Activated CD8-positive, alpha-beta memory T cell treated with anti-CD3 and anti-CD28 coated beads for 36 hours (primary cell): ENCODE data around the gene ADGRG1. TPM values are rescaled to one million over a fixed set of nuclear protein-coding genes. Genes with fewer than 3 reads are reported as not detected.
"Not testable (repeated sequence)": the region's sequence is repeated elsewhere in the genome, so short reads cannot be mapped to it uniquely, and the experiment has no call there.

Source experiments
- CTCF ChIA-PET: fragments of 350-600 bp; sonication (Branson Sonifier 250); formaldehyde crosslinking; loops from one replicate; lab custom pipeline; 2021; ENCODE audit warnings: antibody characterized with exemption; lab: Charles Lee
- POLR2A ChIA-PET: fragments of 350-600 bp; sonication (Branson Sonifier 250); formaldehyde crosslinking; loops from one replicate; lab custom pipeline; 2021; ENCODE audit warnings: antibody characterized with exemption; lab: Charles Lee
- total RNA-seq, 2 experiments: library from RNA; stranded (reverse); gene quantifications; one replicate each; pipeline ENCODE4 v1.2.3, GENCODE V29; 2021

Gene ADGRG1
- total RNA-seq = 10 to 100 TPM; 21.0 to 23.0 TPM

DNA sequence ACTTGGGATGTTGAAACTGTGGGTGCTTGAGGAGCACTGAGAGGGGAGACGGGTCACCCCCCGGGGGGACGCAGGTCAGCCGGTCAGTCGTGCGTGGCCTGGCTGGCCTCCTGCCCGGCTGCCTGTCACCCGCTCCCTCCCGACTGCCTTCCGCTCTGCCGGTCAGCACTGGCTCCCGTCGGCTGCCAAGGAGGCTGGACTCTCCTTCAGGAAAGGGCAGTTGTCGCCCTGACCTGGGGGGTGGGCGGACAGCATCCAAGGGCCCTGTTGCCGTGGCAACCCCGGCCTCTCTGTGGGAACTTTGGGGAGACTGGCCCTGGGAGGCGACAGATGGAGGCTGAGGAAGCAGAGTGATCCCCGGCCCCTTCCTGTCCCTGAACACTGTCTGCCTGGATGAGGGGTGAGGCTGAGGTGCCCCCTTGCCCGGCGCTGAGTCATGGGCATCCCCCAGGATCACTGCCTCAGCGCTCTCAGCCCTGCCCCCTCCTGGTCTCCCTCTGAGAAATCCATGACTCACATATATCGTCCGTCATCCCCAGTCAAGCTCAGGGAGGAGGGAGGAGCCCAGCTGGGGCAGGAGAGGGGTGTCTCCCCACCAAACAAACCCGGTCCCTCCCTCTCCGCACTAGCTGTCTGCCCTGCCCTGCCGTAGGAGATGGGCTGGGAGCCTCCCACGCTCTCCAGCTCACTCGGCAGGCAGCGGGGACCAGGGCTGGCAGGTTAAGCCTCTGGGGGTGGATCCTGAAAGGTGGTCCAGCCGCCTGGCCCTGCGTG, at the start of gene ADGRG1:
ADGRG1 (plus strand) TSS at position 623 of the 774 bp plus-strand sequence. CDS start 21,658 bp downstream, outside the sequence.
- ChIA-PET POLR2A (no interaction called here), CTCF (interaction anchor here (0.6 to 2.2 kb wide), 8 partner anchors 14 to 53 kb away, joined by 3 to 7 read pairs (median 4); no protein-coding TSS in a partner anchor)

DNA sequence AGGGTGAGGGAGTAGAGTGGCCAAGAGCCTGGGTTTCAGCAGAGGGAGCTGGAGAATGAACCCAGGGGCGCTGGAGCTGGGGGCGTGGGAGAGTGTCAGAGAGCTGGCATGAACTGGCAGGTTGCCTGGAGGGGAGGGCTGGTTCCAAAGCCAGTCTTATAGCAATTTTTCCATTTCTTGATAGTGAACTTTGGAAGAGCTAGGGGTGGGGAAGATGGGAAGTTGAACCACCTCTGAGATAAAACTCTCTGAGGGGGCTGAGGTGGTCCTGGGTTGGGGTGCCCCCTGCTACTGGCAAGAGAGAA, 49.1 kb upstream of the ADGRG1 start:
- ChIA-PET POLR2A (interaction anchor here (1.0 to 1.3 kb wide), 2 partner anchors 10 to 36 kb away, joined by 3 to 7 read pairs; no protein-coding TSS in a partner anchor), CTCF (interaction anchor here (4.2 to 10.1 kb wide), 3 partner anchors 11 to 70 kb away, joined by 28 to 149 read pairs (median 77); no protein-coding TSS in a partner anchor)

DNA sequence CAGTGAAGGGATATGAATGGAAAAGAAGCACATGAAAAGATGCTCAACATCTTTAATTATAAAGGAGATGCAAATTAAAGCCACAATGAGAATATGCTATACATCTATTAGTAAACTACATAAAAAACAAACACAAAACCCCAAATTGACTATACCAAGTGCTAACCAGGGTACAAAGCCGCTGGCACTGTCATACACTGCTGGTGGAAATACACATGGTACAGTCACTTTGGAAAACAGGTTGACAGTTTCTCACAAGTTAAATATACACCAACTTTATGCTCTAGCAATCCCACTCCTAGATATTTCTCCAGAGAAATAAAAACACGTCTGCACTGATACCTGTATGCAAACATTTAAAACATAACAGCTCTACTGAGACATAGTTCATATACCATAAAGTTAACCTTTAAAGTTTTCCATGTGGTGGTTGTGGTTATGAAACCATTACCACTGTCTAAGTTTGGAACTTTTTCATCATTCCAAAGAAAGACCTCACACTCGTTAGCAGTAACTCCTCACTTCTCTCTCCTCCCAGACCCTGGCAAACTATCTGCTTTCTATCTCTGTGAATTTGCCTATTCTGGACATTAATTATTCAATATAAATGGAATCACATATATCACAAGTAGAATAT, 43.3 kb upstream of the ADGRG1 start:
- ChIA-PET POLR2A (interaction anchor here (0.7 kb wide), 1 partner anchor 70 kb away, joined by 7 read pairs; no protein-coding TSS in a partner anchor), CTCF (interaction anchor here (0.5 to 16.5 kb wide), 6 partner anchors 8 to 109 kb away, joined by 3 to 145 read pairs (median 5); no protein-coding TSS in a partner anchor)

DNA sequence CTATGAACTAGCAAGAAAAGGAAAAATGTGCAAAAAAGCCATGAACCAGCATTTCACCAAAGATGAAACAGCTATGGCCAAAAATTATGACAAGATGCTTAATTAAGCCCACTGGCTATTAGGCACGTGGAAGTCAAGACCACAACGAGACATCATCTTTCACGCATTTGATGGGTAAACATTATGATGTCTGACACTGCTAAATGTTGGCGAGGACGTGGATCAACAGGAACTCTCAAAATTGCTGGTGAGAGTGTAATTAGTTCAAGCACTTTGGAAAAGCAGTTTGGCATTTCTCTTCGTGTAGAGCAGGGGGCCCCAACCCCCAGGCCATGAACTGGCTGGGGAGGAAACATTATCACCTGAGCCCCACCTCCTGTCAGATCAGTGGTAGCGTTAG, 39.6 kb upstream of the ADGRG1 start:
- POLR2A ChIA-PET = interaction anchor here (4.5 kb wide), 2 partner anchors 13 to 21 kb away, joined by 31 to 63 read pairs; no protein-coding TSS in a partner anchor

DNA sequence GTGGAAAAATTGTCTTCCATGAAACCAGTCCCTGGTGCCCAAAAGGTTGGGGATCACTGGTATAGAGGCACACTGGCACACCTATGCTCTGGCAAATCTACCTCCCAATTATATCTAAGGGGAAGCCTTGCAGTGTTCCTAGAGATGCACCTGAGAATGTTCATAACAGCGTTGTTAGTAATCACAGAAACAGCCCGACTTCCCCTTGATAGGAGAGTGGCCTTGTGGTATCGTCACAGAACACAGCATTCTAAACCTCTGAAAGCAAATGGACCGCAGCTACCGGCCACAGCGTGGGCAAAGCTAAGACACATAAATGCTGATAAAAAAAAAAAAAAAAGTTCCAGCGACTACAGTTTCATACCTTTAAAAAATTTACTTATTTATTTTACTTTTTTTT, 39.1 kb upstream of the ADGRG1 start:
- POLR2A ChIA-PET = interaction anchor here (0.6 to 4.5 kb wide), 6 partner anchors 10 to 425 kb away, joined by 3 to 63 read pairs (median 8); partner anchors contain the start of gene KATNB1

More for the DNA sequence above, 39.6 kb upstream of the ADGRG1 start:
- CTCF ChIA-PET = interaction anchor here (0.7 to 16.5 kb wide), 7 partner anchors 11 to 76 kb away, joined by 3 to 145 read pairs (median 44); partner anchors contain the start of gene ADGRG5

DNA sequence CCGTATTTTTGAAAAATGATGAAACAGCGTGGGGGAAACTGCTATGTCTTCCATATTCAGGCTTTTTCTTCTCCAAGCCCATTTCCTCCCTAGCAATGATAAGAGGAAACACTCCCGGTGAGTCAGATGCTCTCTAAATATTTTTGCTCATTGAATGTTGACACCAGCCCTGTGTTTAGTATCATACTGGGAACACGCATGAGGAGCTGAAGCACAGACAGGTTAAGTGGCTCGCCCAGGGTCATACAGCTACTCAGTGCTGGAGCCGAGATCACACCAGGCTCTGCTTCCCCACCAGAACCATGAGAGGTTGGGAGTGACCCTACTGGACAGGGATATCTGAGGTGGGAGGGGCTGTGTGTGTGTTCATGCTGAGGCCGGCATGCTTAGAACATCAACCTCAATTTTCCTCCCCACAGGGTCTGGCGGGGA, 37.8 kb upstream of the ADGRG1 start:
- POLR2A ChIA-PET = interaction anchor here (0.6 to 4.5 kb wide), 7 partner anchors 9 to 54 kb away, joined by 3 to 63 read pairs (median 5); partner anchors contain the start of gene CCDC102A
- CTCF ChIA-PET = interaction anchor here (0.6 to 16.5 kb wide), 21 partner anchors 9 to 286 kb away, joined by 3 to 145 read pairs (median 4); partner anchors contain the start of genes ADGRG5, CCDC102A and KATNB1

More for the DNA sequence above, 39.1 kb upstream of the ADGRG1 start:
- CTCF ChIA-PET = interaction anchor here (0.6 to 16.5 kb wide), 11 partner anchors 11 to 402 kb away, joined by 3 to 145 read pairs (median 5); partner anchors contain the start of genes ADGRG5 and KATNB1

DNA sequence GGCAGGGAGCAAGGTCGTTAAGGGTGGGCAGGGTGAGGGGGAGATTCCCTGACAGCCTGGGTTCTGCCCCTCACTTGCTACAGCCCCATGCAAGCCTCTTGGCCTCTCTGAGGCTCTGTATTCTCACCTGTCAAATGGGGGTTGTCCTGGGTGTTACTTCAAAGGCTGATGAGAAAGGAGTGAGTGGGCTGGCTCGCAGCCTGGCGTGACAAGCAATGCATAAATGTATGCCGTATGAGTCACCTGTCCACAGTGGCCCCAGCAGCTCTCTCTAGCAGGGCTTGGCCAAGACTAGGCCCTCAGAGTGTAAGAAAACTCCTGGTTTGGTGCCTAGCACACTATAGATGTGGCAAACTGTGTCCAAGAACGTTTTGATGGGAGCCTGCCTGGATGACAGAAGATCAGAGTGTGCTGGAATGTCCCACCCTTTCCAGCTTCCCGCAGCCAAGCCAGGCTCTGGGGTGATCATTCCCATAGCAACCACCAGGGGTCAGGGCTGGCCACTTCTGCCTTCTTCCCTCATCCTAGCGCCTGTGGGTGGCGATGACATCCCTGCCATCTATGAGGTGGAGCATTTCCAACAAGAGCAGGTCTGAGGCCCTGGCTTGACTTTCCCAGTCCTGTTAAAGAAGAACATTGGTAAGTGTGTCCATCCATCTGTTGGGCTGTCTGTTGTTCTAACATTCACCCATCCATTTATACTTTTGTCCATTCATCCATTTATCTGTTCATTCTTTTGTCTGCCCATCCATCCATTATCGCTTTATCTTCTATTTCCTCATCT, 37.2 kb upstream of the ADGRG1 start:
- ChIA-PET CTCF (interaction anchor here (0.6 to 16.5 kb wide), 22 partner anchors 9 to 285 kb away, joined by 3 to 145 read pairs (median 4); partner anchors contain the start of genes ADGRG5, CCDC102A and KATNB1), POLR2A (interaction anchor here (0.6 to 4.5 kb wide), 8 partner anchors 9 to 55 kb away, joined by 3 to 63 read pairs (median 4); partner anchors contain the start of gene CCDC102A)

DNA sequence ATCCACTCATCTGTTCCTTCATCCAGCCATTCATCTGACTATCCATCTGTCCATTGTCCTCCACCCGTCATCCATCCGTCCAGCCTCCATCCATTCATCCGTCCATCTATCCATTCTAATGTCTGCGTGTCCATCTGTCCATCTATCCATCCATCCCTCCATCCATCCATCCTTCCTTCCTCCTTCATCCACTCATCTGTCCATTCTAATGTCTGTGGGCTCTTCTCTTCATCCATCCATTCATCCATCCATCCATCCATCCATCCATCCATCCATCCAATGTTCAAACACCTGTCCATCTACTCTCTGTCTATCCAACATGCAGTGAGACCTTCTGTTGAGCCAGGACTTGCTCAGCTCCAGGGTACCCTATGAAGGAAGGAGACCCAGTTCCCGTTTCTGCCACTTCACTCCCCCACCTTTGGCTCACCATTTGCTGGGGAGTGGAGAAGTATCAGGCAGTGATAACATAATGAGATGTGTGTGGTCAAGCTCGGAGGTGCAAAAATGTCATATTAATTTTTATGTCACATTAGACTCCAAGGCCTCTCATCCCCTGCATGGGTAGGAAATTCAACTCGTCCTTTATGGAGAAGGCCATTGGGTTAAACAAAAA, 36.5 kb upstream of the ADGRG1 start:
- CTCF ChIA-PET = interaction anchor here (1.0 to 16.5 kb wide), 9 partner anchors 10 to 57 kb away, joined by 3 to 145 read pairs (median 9); partner anchors contain the start of gene CCDC102A

DNA sequence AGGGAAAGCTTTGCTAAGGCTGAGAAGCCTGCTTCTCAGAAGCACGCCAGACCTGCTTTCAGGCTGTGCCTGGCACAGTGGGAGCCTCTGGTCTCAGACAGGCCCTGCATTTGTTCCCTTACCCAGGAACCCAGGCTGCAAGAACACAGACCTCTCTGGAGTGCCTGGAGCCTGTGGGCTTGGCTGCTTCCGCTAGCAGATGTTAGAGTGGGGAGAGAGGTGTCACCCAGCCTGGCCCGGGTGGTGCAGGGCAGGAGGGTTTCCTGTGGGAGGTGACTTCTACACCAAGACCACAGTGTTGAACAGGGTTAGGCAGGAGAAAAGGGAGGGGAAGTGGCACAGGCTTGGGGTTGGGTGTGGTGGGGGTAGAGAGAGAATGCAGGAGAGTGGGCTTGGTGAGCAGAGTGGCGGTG, 35.8 kb upstream of the ADGRG1 start:
- POLR2A ChIA-PET = interaction anchor here (0.9 to 4.5 kb wide), 5 partner anchors 9 to 56 kb away, joined by 3 to 63 read pairs (median 7); partner anchors contain the start of gene CCDC102A
- CTCF ChIA-PET = interaction anchor here (1.0 to 16.5 kb wide), 8 partner anchors 10 to 56 kb away, joined by 3 to 145 read pairs (median 26); partner anchors contain the start of gene CCDC102A

More for the DNA sequence above, 36.5 kb upstream of the ADGRG1 start:
- POLR2A ChIA-PET = interaction anchor here (0.9 to 4.5 kb wide), 4 partner anchors 9 to 23 kb away, joined by 3 to 63 read pairs (median 19); no protein-coding TSS in a partner anchor

DNA sequence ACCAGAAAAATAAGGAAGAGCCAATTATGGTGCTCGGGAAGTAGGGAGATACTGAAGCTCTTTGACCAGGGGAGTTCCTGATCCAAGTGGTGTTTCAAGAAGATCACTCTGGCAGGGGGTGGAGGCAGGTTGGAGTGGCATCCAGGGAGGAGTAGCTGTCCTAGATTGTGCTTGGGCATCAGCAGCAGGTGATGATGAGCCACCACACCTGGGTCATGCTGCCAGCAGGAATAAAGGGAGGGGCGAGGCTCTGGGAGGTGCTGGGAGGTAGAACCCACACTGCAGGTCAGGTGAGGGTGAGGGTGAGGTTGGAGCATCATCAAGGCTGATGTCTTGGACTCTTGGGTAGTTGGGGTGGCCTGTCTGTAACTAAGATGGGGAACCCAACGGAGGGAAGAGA, 35.4 kb upstream of the ADGRG1 start:
- POLR2A ChIA-PET = interaction anchor here (1.5 to 4.5 kb wide), 3 partner anchors 9 to 56 kb away, joined by 4 to 63 read pairs (median 31); partner anchors contain the start of gene CCDC102A
- CTCF ChIA-PET = interaction anchor here (1.0 to 16.5 kb wide), 7 partner anchors 9 to 56 kb away, joined by 3 to 145 read pairs (median 44); no protein-coding TSS in a partner anchor

DNA sequence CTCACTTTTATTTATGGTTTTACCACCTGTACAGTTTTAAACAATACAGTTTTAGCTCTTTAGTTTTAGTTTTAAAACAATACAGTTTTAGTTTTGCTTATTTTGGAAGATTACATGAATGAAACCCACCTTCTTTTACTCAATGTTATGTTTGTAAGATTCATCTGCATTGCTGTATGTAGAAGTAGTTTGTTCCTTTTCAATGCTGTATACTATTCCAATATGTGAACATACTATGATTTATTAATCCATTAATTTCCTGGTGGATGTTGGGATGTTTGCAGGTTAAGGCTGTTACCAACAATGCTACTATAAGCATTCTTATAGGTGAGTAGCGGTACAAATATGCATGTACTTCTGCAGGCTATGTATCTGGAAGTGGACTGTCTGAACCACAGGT, 34.4 kb upstream of the ADGRG1 start:
- ChIA-PET POLR2A (interaction anchor here (1.5 kb wide), 1 partner anchor 57 kb away, joined by 4 read pairs; the partner anchor contains the start of gene CCDC102A), CTCF (interaction anchor here (0.5 to 16.5 kb wide), 5 partner anchors 8 to 358 kb away, joined by 4 to 145 read pairs (median 57); no protein-coding TSS in a partner anchor)

DNA sequence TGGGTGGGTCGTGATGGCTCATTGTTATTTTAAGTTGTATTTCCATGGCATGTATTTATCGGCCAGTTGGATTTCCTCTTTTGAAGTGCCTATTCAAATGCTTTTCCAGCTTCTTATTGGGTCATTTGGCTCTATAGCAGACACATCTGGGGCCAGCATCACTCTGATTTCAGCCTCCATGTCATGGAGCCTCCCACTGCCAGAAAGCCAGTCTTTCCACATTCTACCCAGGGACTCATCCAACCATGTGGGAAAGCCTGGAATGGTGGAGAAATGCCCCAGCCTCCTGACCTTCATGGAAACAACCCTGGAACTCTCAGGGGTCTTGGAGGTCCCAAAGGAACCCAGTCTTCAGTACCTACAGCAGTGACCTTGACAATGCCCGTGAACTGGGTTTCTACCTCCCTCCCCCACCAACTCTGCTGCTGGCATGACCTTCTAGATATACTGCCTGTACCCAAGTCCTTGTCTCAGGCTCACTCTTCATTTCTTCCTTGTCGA, 33.8 kb upstream of the ADGRG1 start:
- ChIA-PET POLR2A (no interaction called here), CTCF (interaction anchor here (1.4 to 16.5 kb wide), 3 partner anchors 15 to 54 kb away, joined by 4 to 145 read pairs (median 6); no protein-coding TSS in a partner anchor)

DNA sequence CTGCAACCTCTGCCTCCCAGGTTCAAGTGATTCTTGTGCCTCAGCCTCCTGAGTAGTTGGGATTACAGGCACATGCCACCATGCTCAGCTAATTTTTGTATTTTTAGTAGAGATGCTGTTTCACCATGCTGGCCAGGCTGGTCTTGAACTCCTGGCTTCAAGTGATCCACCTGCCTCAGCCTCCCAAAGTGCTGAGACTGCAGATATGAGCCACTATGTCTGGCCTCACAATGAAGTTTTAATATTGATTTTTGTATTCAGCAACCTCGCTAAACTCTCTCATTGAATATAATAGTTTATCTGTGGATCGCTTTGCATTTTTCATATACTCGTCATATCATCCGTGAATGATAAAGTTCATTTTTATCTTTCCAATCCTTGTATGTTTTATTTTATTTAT, 32.2 kb upstream of the ADGRG1 start:
- CTCF ChIA-PET = interaction anchor here (1.4 to 16.5 kb wide), 3 partner anchors 14 to 53 kb away, joined by 4 to 145 read pairs (median 6); no protein-coding TSS in a partner anchor
- POLR2A ChIA-PET = not testable (repeated sequence)

DNA sequence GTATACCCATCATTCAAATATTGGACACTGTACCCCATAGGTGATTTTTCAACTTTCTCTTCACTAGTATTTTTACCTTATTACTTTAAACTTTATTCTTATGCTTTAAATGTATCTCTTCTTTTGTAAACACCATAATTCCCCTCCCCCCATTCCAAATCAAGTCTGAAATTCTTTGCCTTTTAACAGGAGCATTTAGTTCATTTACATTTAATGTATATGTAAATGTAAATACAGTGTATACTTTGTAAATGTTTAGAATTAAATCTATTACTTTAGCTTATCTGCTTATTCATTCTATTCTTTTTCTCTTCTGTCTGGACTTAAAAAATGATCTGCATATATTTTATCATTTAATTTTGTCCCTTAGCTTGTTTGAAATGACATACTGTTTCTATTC, 30.0 kb upstream of the ADGRG1 start:
- ChIA-PET CTCF (interaction anchor here (4.7 to 6.5 kb wide), 2 partner anchors 13 to 50 kb away, joined by 49 to 52 read pairs; no protein-coding TSS in a partner anchor), POLR2A (interaction anchor here (0.6 kb wide), 1 partner anchor 38 kb away, joined by 3 read pairs; no protein-coding TSS in a partner anchor)

DNA sequence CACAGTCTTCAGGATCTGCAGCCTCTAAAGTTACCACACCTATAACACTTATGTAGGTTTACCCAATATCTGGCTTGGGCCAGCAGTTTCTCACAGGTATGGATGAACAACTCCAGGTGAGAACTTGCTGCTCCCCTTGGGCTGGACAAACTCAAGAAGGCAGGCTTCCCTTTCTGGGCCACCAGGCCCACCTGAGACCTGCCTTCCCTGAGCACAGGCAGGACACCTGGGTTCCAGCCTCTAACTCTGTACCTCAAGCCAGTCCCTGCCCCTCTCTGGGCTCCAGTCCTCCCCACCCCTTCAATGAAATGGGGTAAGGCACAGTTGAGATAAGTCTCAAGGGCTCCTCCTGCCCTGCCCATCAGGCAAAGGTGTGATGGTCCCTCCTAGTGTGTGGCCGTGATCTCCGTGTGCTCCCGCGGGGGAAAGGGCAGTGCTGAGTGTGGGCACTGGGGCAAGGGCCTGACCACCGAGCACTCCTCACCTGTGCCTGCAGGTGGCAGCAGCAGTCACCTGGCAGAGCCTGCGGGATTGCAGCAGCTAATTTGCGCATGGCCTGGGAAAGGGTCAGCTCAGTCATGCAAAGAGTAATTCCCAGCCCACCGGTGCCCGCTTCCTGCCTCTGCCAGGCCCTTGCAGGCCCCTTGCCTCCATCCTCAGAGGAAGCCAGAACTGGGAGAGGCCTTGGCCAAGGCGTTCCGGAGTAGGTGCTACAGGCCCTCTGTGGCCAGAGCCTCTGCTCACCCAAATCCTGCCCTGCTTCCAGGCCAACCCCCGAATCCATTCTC, 28.2 kb upstream of the ADGRG1 start:
- ChIA-PET CTCF (interaction anchor here (0.6 to 6.5 kb wide), 11 partner anchors 9 to 1182 kb away, joined by 3 to 52 read pairs (median 5); no protein-coding TSS in a partner anchor), POLR2A (interaction anchor here (0.7 to 2.8 kb wide), 2 partner anchors 9 kb away, joined by 3 to 31 read pairs; no protein-coding TSS in a partner anchor)
